GM21381 (cell line): ENCODE data around the gene CAMK1D.

Source experiments
- ATAC-seq: cut with Tn5 transposase; IDR thresholded peaks from one replicate; pipeline ENCODE4 v1.9.1; 2021; ENCODE audit warnings: mild to moderate bottlenecking, moderate library complexity; ENCODE audit not compliant: unreplicated experiment

The CAMK1D gene

GRCh38 chr10:12588091-12588860 lies 238.9 kb downstream of the CAMK1D start:
- ATAC-seq = no peak

- ATAC-seq = no peak
Measured at GRCh38 chr10:12589291-12589690, 239.9 kb downstream of the CAMK1D start.

- ATAC-seq = no peak
Measured at GRCh38 chr10:12589791-12590190, 240.4 kb downstream of the CAMK1D start.

- no peak for ATAC-seq
Measured at GRCh38 chr10:12590675-12591659, 241.6 kb downstream of the CAMK1D start.

- no peak for ATAC-seq
Measured at GRCh38 chr10:12592967-12593366, 243.6 kb downstream of the CAMK1D start.

GRCh38 chr10:12594448-12594944 lies 245.1 kb downstream of the CAMK1D start:
- ATAC-seq = no peak

GRCh38 chr10:12595936-12596576 lies 246.7 kb downstream of the CAMK1D start:
- no peak for ATAC-seq

GRCh38 chr10:12597176-12597575 lies 247.8 kb downstream of the CAMK1D start:
- no peak for ATAC-seq

- ATAC-seq = no peak
Measured at GRCh38 chr10:12597788-12598765, 248.7 kb downstream of the CAMK1D start.

- ATAC-seq = no peak
Measured at GRCh38 chr10:12600652-12601051, 251.3 kb downstream of the CAMK1D start.

GRCh38 chr10:12602521-12602920 lies 253.2 kb downstream of the CAMK1D start:
- no peak for ATAC-seq

GRCh38 chr10:12603766-12604470 lies 254.6 kb downstream of the CAMK1D start:
- ATAC-seq = no peak

GRCh38 chr10:12605580-12606405 lies 256.4 kb downstream of the CAMK1D start:
- peak; percentile 59 for ATAC-seq

- ATAC-seq = no peak
Measured at GRCh38 chr10:12606461-12606860, 257.1 kb downstream of the CAMK1D start.

GRCh38 chr10:12608761-12609160 lies 259.4 kb downstream of the CAMK1D start:
- no peak for ATAC-seq

- ATAC-seq = no peak
Measured at GRCh38 chr10:12609435-12609834, 260.1 kb downstream of the CAMK1D start.

- no peak for ATAC-seq
Measured at GRCh38 chr10:12613136-12613535, 263.8 kb downstream of the CAMK1D start.

- no peak for ATAC-seq
Measured at GRCh38 chr10:12614177-12614995, 265.0 kb downstream of the CAMK1D start.
